ENCODE results near the gene DZIP1L.
"Not testable (repeated sequence)": the region's sequence is repeated elsewhere in the genome, so short reads cannot be mapped to it uniquely, and the experiment has no call there.

Gene DZIP1L

GRCh38 chr3:138114988-138115971 is at the start of gene DZIP1L:
Gene DZIP1L (minus strand): TSS chr3:138115608. CDS start chr3:138103971, 11,637 bp downstream.
- DNase-seq (ENCODE audit: low read depth): peak; percentile 42

- DNase-seq (ENCODE audit: low read depth): no peak
Measured at GRCh38 chr3:138165061-138165460, 49.7 kb upstream of the DZIP1L start.

GRCh38 chr3:138157743-138158142 is 42.3 kb upstream of the DZIP1L start:
- no peak for DNase-seq (ENCODE audit: low read depth)

GRCh38 chr3:138154534-138154933 is 39.1 kb upstream of the DZIP1L start:
- no peak for DNase-seq (ENCODE audit: low read depth)

GRCh38 chr3:138148503-138148902 is 33.1 kb upstream of the DZIP1L start:
- no peak for DNase-seq (ENCODE audit: low read depth)

GRCh38 chr3:138142181-138142580 is 26.8 kb upstream of the DZIP1L start:
- not testable (repeated sequence) for DNase-seq (ENCODE audit: low read depth)

GRCh38 chr3:138140940-138141339 is 25.5 kb upstream of the DZIP1L start:
- no peak for DNase-seq (ENCODE audit: low read depth)

- no peak for DNase-seq (ENCODE audit: low read depth)
Measured at GRCh38 chr3:138139691-138140090, 24.3 kb upstream of the DZIP1L start.

GRCh38 chr3:138137861-138138260 is 22.5 kb upstream of the DZIP1L start:
- no peak for DNase-seq (ENCODE audit: low read depth)

- DNase-seq (ENCODE audit: low read depth): no peak
Measured at GRCh38 chr3:138136201-138136600, 20.8 kb upstream of the DZIP1L start.

- DNase-seq (ENCODE audit: low read depth): no peak
Measured at GRCh38 chr3:138135833-138136194, 20.4 kb upstream of the DZIP1L start.

- DNase-seq (ENCODE audit: low read depth): no peak
Measured at GRCh38 chr3:138135146-138135832, 19.9 kb upstream of the DZIP1L start.

GRCh38 chr3:138132239-138132638 is 16.8 kb upstream of the DZIP1L start, which contains the start of gene A4GNT:
Gene A4GNT (minus strand): TSS chr3:138132390. CDS start chr3:138131256, 1,134 bp downstream.
- no peak for DNase-seq (ENCODE audit: low read depth)

- DNase-seq (ENCODE audit: low read depth): no peak
Measured at GRCh38 chr3:138127636-138128365, 12.4 kb upstream of the DZIP1L start.

- no peak for DNase-seq (ENCODE audit: low read depth)
Measured at GRCh38 chr3:138125548-138126221, 10.3 kb upstream of the DZIP1L start.

GRCh38 chr3:138124706-138125355 is 9.4 kb upstream of the DZIP1L start:
- no peak for DNase-seq (ENCODE audit: low read depth)

- no peak for DNase-seq (ENCODE audit: low read depth)
Measured at GRCh38 chr3:138124188-138124587, 8.8 kb upstream of the DZIP1L start.

- no peak for DNase-seq (ENCODE audit: low read depth)
Measured at GRCh38 chr3:138119423-138119766, 4.0 kb upstream of the DZIP1L start.

- peak; percentile 52 for DNase-seq (ENCODE audit: low read depth)
Measured at GRCh38 chr3:138118612-138119422, 3.4 kb upstream of the DZIP1L start.

- no peak for DNase-seq (ENCODE audit: low read depth)
Measured at GRCh38 chr3:138114431-138114918, 933 bp downstream of the DZIP1L start.

Data from GM04504 (cell line).